ENCODE results near the gene HTR5A.
A peak's percentile ranks its signal among the peaks of the same experiment; 100 is the strongest.

The HTR5A gene

GRCh38 chr7:155090684-155091083, 20.6 kb downstream of the HTR5A start:
- peak in 1 of 51 donors; percentile 6 for DNase-seq

GRCh38 chr7:155093596-155093995, 23.5 kb downstream of the HTR5A start:
- no peak for DNase-seq

- no peak for DNase-seq
These were observed 24.6 kb downstream of the HTR5A start for GRCh38 chr7:155094636-155095135.

- no peak for DNase-seq
These were observed 27.2 kb downstream of the HTR5A start for GRCh38 chr7:155097338-155097737.

- peak in 1 of 51 donors; percentile 2 for DNase-seq
These were observed 33.7 kb downstream of the HTR5A start for GRCh38 chr7:155103839-155104238.

GRCh38 chr7:155104913-155105312, 34.8 kb downstream of the HTR5A start:
- no peak for DNase-seq

- DNase-seq: no peak
These were observed 36.2 kb downstream of the HTR5A start for GRCh38 chr7:155106356-155106755.

GRCh38 chr7:155107126-155107525, 37.0 kb downstream of the HTR5A start:
- DNase-seq: no peak

GRCh38 chr7:155108144-155108901, 38.2 kb downstream of the HTR5A start:
- DNase-seq: no peak

- no peak for DNase-seq
These were observed 39.0 kb downstream of the HTR5A start for GRCh38 chr7:155109121-155109520.

- no peak for DNase-seq
These were observed 45.2 kb downstream of the HTR5A start for GRCh38 chr7:155115288-155115687.

GRCh38 chr7:155119801-155120382, 49.8 kb downstream of the HTR5A start:
- no peak for DNase-seq

- DNase-seq: no peak
These were observed 50.3 kb downstream of the HTR5A start for GRCh38 chr7:155120460-155120859.

GRCh38 chr7:155122831-155123230, 52.7 kb downstream of the HTR5A start:
- no peak for DNase-seq

- no peak for DNase-seq
These were observed 53.3 kb downstream of the HTR5A start for GRCh38 chr7:155123413-155123812.

GRCh38 chr7:155124706-155125105, 54.6 kb downstream of the HTR5A start:
- no peak for DNase-seq

- DNase-seq: no peak
These were observed 59.1 kb downstream of the HTR5A start for GRCh38 chr7:155129186-155129585.

GRCh38 chr7:155129789-155130188, 59.7 kb downstream of the HTR5A start:
- no peak for DNase-seq

GRCh38 chr7:155130493-155130892, 60.4 kb downstream of the HTR5A start:
- no peak for DNase-seq

- no peak for DNase-seq
These were observed 61.0 kb downstream of the HTR5A start for GRCh38 chr7:155131090-155131489.

- no peak for DNase-seq
These were observed 62.3 kb downstream of the HTR5A start for GRCh38 chr7:155132431-155132830.

- no peak for DNase-seq
These were observed 66.6 kb downstream of the HTR5A start for GRCh38 chr7:155136619-155137243.
